Natural killer cell treated with Interleukin-12 subunit alpha and Interleukin-12 subunit beta and Interleukin-15 and Interleukin-18, amount 100 ng/mL, for 72 hours (primary cell): ENCODE data around the gene GAR1. TPM values are rescaled to one million over a fixed set of nuclear protein-coding genes. Genes with fewer than 3 reads are reported as not detected.
A peak's percentile ranks its signal among the peaks of the same experiment; 100 is the strongest.
"Not testable (repeated sequence)": the region's sequence is repeated elsewhere in the genome, so short reads cannot be mapped to it uniquely, and the experiment has no call there.

Source experiments
- ATAC-seq, 2 donors: fragments of 150-1000 bp; cut with Tn5 transposase in 1 of 2; sonication (Bioruptor Pico), chemical (Tn5 transposase) in 1 of 2; 2 replicates each; pipeline ENCODE4 v1.10.0; 2021
- DNase-seq: peaks from one replicate; pipeline ENCODE4 v3.0.0; 2022; ENCODE audit warnings: low spot score
- H3K27ac Mint-ChIP-seq, 2 donors: 1 replicate in 1 of 2; 2 replicates in 1 of 2; pipeline ENCODE4 v1.8.0; 2022; ENCODE audit warnings: mixed read lengths in 2 of 2, mild to moderate bottlenecking in 1 of 2, moderate library complexity in 1 of 2
- H3K27me3 Mint-ChIP-seq, 2 donors: 1 replicate in 1 of 2; 2 replicates in 1 of 2; pipeline ENCODE4 v1.8.0; 2022; ENCODE audit warnings: mixed read lengths in 2 of 2
- H3K36me3 Mint-ChIP-seq: one replicate; pipeline ENCODE4 v1.8.0; 2022; ENCODE audit warnings: mixed read lengths
- H3K4me1 Mint-ChIP-seq, 2 donors: 1 replicate in 1 of 2; 2 replicates in 1 of 2; pipeline ENCODE4 v1.8.0; 2022; ENCODE audit warnings: low read depth in 2 of 2, mixed read lengths in 2 of 2, mild to moderate bottlenecking in 1 of 2
- H3K4me3 Mint-ChIP-seq: one replicate; pipeline ENCODE4 v1.8.0; 2022; ENCODE audit warnings: mixed read lengths
- H3K9me3 Mint-ChIP-seq: 2 replicates; pipeline ENCODE4 v1.8.0; 2022; ENCODE audit warnings: mixed read lengths
- total RNA-seq, 2 donors: library from RNA; stranded (reverse); gene quantifications; one replicate each; pipeline ENCODE4 v1.2.3, GENCODE V29; 2022

Gene GAR1
- total RNA-seq, result 10 to 100 TPM; 22.1 to 35.2 TPM

DNA sequence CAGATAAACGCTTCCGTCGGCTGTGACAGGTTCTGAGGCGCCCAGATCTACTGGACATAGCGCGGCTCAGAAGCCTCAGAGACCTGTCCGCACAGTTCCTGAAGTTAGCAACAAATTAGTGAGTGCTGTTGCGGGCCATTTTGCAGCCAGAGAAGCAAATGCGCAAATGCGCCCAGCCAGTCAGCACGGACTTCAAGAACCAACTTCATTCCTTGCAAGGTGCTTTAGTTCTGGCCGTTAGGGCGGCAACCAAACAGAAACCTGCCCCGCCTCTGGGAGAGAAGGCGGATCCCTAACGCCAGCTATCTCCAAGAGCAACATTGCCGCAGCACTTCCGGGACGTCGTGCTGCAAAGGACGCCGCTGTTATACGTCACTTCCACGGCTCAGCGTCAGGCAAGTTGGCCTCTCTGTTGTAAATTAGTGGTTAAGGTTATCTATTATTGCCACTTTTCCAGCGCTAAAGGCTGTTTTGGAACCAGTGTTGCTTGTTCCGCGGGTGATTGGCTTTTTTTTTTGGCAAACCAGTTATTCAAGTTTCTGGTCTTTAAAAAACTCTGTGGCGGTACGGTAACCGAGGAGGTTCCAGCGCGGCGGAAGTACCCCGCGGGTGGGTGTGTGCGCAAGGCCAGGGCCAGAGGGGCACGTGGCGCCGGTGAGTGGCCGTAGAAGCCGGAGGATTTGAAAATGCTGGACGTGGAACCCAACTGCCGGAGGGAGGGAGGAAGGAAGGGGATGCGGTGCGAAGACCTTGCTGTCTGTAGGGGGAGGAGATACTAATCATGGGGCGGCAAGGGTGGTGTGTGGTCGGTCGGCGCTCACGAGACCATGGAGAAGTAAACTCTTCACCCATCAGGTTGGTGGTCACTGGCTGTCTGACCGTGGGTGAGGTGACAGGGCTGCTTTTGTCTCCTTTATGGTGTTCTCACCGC, at the start of gene GAR1:
Gene GAR1, plus strand, starts transcription at position 612 of the 931 bp plus-strand sequence. CDS start 403 bp downstream, outside the sequence.
- H3K4me1 Mint-ChIP-seq, result peaks cover 35 to 39% of the 10 kb centered on the region in 2 donors
- H3K36me3 Mint-ChIP-seq, result peaks cover 42% of the 10 kb centered on the region

DNA sequence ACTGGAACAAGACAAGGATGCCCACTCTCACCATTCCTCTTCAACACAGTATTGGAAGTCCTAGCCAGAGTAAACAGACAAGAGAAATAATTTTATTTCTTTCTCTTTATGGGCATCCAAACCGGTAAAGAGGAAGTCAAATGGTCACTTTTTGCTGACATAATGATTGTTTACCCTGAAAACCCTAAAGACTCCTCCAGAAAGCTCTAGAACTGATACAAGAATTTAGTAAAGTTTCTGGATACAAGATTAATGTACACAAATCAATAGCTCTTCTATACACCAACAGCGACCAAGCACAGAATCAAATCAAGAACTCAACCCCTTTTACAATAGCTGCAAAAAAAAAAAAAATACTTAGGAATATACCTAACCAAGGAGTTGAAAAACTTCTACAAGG, 33.5 kb upstream of the GAR1 start:
- not testable (repeated sequence) for H3K4me1 Mint-ChIP-seq, H3K27ac Mint-ChIP-seq, H3K4me3 Mint-ChIP-seq, DNase-seq, H3K9me3 Mint-ChIP-seq, ATAC-seq, H3K36me3 Mint-ChIP-seq
- peaks cover 23 to 40% of the 10 kb centered on the region in 2 donors for H3K27me3 Mint-ChIP-seq

More for the DNA sequence above, at the start of gene GAR1:
- H3K9me3 Mint-ChIP-seq, result no peaks in the 10 kb centered on the region
- DNase-seq (peak; percentile 91), ATAC-seq (peak; percentile 97 to 99)
- H3K27ac Mint-ChIP-seq, result peak within 1 kb of the TSS; percentile 98 to 99
- peaks cover 0 to 8% of the 10 kb centered on the region in 2 donors for H3K27me3 Mint-ChIP-seq
- H3K4me3 Mint-ChIP-seq, result peak within 1 kb of the TSS; percentile 99

DNA sequence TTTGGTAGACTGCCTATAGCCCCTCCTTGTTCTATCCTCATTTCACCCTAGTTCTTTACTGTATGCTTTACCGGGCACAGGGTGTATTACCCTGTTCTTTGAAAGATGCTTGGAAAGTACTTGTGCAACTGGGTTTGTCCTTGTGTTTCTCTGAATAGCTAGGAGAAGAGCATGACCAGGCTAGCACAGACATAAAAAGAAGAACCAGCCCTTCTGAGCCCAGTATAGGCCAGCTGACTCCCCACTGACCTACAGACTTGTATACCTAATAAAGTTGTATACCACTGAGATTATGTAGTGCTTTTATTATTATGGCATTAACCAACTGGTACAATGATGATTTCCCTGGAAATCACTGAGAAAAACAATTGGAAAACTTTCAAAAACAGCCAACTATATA, 28.7 kb upstream of the GAR1 start:
- Mint-ChIP-seq H3K27me3 (peaks cover 35 to 42% of the 10 kb centered on the region in 2 donors), H3K4me1 (no peaks in the 10 kb centered on the region), H3K36me3 (peaks cover 5% of the 10 kb centered on the region), H3K27ac (no peak overlapping the region), H3K4me3 (no peak overlapping the region), H3K9me3 (no peaks in the 10 kb centered on the region)
- ATAC-seq (no peak), DNase-seq (no peak)

DNA sequence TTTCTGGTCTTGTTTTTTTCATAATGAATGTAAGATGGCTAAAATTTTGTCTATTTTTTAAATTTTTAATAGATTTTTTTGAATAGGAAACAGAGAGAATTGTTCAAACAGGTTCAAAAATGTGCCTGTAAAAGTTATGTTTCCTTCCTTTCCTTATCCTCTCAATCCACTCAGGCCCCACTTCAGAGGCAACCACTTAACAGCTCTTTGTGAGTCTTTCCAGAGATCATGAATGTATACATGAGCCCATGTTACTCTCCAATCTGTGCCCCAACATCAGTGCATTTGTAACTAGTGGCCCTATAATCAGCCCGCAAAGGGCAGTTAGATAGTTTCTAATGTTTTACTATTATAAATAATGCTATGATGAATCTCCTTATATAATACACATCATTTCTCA, 27.8 kb upstream of the GAR1 start:
- Mint-ChIP-seq H3K27ac (no peak overlapping the region), H3K27me3 (peaks cover 35 to 48% of the 10 kb centered on the region in 2 donors), H3K4me3 (no peak overlapping the region), H3K4me1 (no peaks in the 10 kb centered on the region), H3K36me3 (peaks cover 5% of the 10 kb centered on the region), H3K9me3 (no peaks in the 10 kb centered on the region)
- ATAC-seq, result no peak
- DNase-seq, result no peak

DNA sequence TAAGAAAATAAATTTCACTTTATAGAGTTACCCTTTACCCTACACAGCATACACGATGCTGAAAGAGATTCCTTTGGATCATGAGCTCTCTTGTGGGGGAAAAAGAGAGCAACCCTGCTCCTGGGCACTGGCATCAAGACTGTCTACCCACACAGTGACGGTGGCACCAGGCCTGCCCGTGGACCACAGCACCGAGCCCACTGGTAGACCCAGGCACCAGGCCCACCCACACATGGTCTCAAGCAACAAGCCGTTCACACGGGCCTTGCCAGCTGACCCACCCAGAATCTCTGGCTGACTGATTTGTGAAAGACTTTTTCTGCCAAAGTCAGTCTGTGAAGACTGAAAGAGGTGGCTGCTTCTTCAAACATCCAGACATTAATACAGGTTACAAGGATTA, 20.5 kb upstream of the GAR1 start:
- DNase-seq (no peak), ATAC-seq (no peak)
- H3K9me3 Mint-ChIP-seq, result peaks cover 10% of the 10 kb centered on the region
- no peak overlapping the region for H3K4me3 Mint-ChIP-seq
- peaks cover 34 to 47% of the 10 kb centered on the region in 2 donors for H3K27me3 Mint-ChIP-seq
- H3K27ac Mint-ChIP-seq, result no peak overlapping the region
- no peaks in the 10 kb centered on the region for H3K4me1 Mint-ChIP-seq
- peaks cover 18% of the 10 kb centered on the region for H3K36me3 Mint-ChIP-seq

DNA sequence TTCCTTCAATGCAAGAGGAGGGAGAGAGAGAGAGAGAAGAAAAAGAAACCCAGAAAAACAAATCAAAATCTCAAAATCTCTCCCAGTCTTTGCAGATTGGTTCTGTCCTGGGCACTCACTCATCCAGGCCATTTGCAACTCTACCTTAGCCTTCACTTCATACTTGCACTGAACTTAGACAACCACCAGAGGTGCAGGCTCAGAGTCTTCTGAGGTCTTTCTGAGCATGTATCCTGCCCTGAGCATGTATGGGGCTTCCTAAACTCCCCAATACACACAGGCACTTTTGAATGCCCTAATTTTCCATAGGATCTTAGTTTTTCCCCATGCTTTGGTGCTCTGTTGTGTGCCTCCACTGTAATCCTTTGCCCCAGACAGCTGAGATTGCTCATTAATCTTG, 16.7 kb upstream of the GAR1 start:
- Mint-ChIP-seq H3K9me3 (peaks cover 10% of the 10 kb centered on the region), H3K27me3 (peaks cover 17 to 22% of the 10 kb centered on the region in 2 donors), H3K36me3 (peaks cover 13% of the 10 kb centered on the region), H3K4me3 (no peak overlapping the region), H3K4me1 (no peaks in the 10 kb centered on the region), H3K27ac (no peak overlapping the region)
- no peak for DNase-seq
- ATAC-seq, result no peak

DNA sequence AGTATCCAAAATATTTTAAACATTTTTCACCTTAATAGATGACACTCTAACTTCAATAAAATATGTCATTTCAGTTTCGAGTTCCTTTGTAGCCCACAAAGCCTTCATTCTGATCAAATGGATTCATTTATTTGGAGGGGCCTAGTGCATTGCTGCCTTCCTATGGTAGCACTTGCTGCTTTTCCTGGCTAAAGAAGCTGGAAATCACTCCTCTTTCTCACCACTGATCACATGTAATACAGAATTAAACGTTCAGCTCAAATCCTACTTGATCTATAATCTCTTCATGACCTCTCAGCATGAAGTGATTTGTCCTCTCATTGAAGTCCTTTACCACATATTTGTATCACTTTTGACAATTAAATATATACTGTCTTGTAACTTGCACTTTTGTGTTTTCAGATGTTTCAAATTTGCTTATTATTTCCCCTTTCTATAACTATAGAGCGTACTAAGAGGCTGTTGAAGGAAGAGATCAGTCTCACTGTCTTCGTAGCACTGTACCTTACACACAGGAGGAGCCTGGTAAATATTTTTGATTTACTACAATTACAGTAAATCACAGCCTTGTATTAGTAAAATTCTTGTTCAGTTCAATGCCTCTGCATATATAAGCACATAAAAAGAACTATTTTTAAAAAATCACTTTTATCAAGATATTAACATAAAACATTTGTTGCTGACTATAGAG, 14.3 kb upstream of the GAR1 start:
- H3K27ac Mint-ChIP-seq, result no peak overlapping the region
- DNase-seq (no peak), ATAC-seq (no peak)
- no peak overlapping the region for H3K4me3 Mint-ChIP-seq
- H3K9me3 Mint-ChIP-seq, result no peaks in the 10 kb centered on the region
- peaks cover 6 to 10% of the 10 kb centered on the region in 2 donors for H3K27me3 Mint-ChIP-seq
- H3K36me3 Mint-ChIP-seq, result peaks cover 2% of the 10 kb centered on the region
- H3K4me1 Mint-ChIP-seq, result no peaks in the 10 kb centered on the region

DNA sequence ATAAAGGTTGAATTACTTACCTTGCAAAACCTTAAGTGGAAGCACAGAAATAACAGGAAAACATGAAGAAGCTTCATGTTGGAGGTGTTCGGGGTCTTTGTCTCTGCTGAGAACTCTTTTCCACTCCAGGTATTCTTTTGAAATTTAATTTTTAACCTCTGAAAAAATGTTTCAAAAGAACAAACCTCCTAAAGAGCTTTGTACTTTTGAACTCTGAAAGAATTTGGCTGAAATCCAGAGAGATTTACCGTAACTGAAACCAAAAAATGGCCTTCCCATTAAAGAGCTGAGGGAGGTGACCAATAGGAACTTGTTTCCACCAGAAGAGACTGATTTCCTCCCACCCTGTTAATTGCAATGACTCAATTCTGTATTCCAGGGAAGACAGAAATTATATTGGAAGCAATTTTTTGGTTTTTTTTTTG, 13.7 kb upstream of the GAR1 start, which contains the start of gene CFI:
Gene CFI, minus strand, starts transcription at position 105 of the 425 bp plus-strand sequence. Its CDS starts 28 bp downstream, at position 77.
- Mint-ChIP-seq H3K27me3 (peaks cover 6 to 10% of the 10 kb centered on the region in 2 donors), H3K27ac (no peak within 1 kb of the TSS), H3K4me1 (no peaks in the 10 kb centered on the region), H3K9me3 (no peaks in the 10 kb centered on the region), H3K4me3 (no peak within 1 kb of the TSS), H3K36me3 (no peaks in the 10 kb centered on the region)
- no peak for ATAC-seq
- DNase-seq, result no peak

DNA sequence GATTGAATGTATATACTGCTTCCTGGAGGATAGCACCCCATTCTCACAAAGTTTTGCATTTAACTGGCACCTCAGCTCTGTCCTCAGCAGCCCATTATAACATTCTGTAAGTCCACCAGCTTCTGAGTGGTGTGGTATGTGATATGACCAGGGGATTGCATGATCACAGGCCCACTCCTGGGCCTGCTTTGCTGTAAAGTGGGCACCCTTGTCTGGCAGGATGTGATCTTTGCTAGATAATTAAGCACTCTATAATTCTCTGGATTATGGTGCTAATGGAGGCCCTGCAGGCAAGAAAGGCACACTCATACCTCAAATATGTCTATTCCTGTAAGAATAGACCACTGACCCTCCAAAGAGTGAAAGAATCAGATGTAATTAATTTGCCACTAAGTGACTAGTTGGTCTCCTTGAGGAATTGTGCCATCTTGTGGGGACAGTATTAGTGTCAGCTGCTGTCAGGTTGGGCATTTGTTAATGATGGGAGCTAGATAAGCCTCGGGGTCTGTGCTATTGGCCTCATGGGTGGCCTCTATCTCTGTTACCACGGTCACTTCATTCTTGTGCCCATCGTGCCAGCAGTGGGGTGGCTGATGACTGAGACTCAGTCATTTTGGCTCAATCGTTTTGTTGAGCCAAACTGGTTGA, 11.5 kb upstream of the GAR1 start:
- peaks cover 6 to 8% of the 10 kb centered on the region in 2 donors for H3K27me3 Mint-ChIP-seq
- no peak overlapping the region for H3K4me3 Mint-ChIP-seq
- no peaks in the 10 kb centered on the region for H3K9me3 Mint-ChIP-seq
- H3K4me1 Mint-ChIP-seq, result no peaks in the 10 kb centered on the region
- DNase-seq (no peak), ATAC-seq (no peak)
- H3K27ac Mint-ChIP-seq, result no peak overlapping the region
- H3K36me3 Mint-ChIP-seq, result no peaks in the 10 kb centered on the region

DNA sequence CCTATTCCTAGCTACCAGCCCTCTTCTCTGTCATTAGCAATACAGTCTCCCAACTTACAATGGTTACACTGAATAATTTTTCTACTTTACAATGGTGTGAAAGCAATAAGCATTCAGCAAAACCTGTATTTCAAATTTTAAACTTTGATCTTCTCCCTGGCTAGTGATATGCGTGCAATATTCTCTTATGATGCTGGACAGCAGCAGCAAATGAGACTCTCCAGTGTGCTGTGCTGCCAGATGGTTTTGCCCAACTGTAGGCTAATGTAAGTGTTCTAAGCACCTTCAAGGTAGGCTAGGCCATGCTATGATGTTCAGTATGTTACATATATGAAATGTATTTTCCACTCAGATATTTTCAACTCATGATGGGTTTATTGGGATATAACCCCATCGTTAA, 5.9 kb upstream of the GAR1 start:
- no peak overlapping the region for H3K27ac Mint-ChIP-seq
- H3K4me3 Mint-ChIP-seq, result no peak overlapping the region
- H3K27me3 Mint-ChIP-seq, result peaks cover 12 to 20% of the 10 kb centered on the region in 2 donors
- H3K9me3 Mint-ChIP-seq, result no peaks in the 10 kb centered on the region
- ATAC-seq (no peak), DNase-seq (no peak)
- H3K4me1 Mint-ChIP-seq, result peaks cover 2 to 3% of the 10 kb centered on the region in 2 donors
- no peaks in the 10 kb centered on the region for H3K36me3 Mint-ChIP-seq

DNA sequence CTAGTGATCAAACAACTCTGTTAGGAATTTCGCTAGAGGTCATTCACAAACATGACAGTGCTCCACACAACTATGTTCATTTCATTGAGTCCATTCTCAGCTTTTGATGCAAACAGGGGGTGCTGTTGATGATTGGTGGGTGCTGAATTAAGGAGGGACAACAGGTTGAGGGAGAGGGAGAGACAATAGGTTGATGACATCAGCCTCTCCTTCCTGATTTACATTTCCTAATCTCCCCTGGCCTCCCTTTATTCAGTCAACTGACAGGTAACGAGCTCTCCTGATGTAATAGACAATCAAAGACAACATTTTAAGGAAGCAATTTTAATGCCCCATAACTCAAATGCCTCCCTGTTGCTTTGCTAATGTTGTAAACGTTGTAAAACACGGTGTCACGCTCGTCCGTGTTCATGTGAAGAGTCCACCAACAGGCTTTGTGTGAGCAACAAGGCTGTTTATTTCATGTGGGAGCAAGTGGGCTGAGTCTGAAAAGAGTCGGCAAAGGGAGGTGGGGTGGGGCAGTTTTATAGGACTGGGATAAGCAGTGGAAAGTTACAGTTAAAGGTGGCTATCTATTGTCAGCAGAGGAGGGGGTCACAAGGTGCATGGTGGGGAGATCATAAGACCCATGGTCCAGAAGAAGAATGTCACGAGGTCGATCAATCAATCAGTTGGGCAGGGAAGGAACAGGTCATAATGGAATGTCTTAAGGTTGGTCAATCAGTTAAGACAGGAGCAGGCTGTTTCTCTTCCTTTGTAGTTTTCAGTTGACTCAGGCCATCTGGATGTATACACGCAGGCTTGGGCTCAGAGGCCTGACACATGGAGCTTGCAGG, 4.8 kb upstream of the GAR1 start:
- Mint-ChIP-seq H3K4me3 (no peak overlapping the region), H3K9me3 (no peaks in the 10 kb centered on the region), H3K27me3 (peaks cover 12 to 16% of the 10 kb centered on the region in 2 donors), H3K4me1 (peaks cover 9 to 11% of the 10 kb centered on the region in 2 donors), H3K36me3 (peaks cover 5% of the 10 kb centered on the region), H3K27ac (no peak overlapping the region)
- no peak for DNase-seq
- ATAC-seq, result no peak

DNA sequence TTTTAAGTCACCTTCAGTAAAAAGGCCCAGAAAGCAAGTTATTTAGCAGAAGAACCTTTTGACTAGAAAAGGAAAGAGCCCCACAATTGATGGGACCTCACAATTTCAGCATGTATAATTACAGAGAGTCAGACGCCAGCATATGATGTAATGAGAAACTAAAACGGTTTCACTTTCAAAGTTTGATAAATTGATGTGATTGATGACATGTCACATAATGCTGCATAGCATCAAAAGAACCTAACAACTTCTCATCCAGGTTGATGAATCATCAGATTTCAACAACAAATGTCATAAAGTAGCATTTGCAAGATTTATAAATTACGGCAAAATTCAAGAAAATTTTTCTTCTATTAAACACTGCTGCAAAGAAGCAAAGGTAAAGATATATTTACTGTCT, 3.9 kb upstream of the GAR1 start:
- ATAC-seq (no peak), DNase-seq (no peak)
- peaks cover 12 to 16% of the 10 kb centered on the region in 2 donors for H3K27me3 Mint-ChIP-seq
- peaks cover 19 to 20% of the 10 kb centered on the region in 2 donors for H3K4me1 Mint-ChIP-seq
- H3K9me3 Mint-ChIP-seq, result no peaks in the 10 kb centered on the region
- H3K36me3 Mint-ChIP-seq, result peaks cover 12% of the 10 kb centered on the region
- no peak overlapping the region for H3K4me3 Mint-ChIP-seq
- no peak overlapping the region for H3K27ac Mint-ChIP-seq

DNA sequence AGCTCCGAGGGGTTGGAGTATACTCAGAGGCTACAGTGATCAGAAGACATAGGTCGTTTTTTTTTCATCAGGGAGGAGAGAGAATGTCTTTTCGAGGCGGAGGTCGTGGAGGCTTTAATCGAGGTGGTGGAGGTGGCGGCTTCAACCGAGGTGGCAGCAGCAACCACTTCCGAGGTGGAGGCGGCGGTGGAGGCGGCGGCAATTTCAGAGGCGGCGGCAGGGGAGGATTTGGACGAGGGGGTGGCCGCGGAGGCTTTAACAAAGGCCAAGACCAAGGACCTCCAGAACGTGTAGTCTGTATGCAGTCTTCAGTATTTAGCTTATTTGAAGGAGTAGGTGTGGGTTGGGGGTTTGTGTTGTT, 500 bp downstream of the GAR1 start:
- Mint-ChIP-seq H3K27me3 (peaks cover 0 to 4% of the 10 kb centered on the region in 2 donors), H3K4me3 (peak overlapping the region; percentile 99), H3K9me3 (no peaks in the 10 kb centered on the region), H3K4me1 (peaks cover 39 to 46% of the 10 kb centered on the region in 2 donors), H3K27ac (peak overlapping the region; percentile 98 to 99), H3K36me3 (peaks cover 49% of the 10 kb centered on the region)
- DNase-seq, result peak; percentile 69
- ATAC-seq, result peak; percentile 4 to 50
